ENCODE results near the gene SIN3A. TPM values are rescaled to one million over a fixed set of nuclear protein-coding genes. Genes with fewer than 3 reads are reported as not detected.

SIN3A gene
- total and polyA plus RNA-seq, 2 of the 4 experiments (the other 2 are of a cell fraction): 21.2 to 31.5 TPM

DNA sequence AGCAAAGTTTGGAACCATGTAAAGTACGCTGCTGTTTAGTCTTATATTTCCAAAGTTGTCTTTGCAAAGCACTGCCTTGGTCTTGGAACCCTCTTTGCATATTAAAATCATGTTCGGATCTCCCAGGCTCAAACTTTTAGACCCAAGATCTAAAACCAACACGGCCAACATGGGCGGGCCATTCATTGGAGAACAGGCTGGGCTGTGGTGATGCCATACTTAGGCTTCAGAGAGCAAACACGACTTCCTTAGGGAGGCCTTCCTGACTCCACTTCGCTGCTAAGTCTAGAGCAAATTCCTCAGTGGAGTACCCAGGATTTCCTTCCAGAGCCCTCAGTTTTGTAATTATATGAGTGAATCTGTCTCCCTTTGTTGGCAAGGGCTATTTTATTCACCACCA lies 86.6 kb downstream of the SIN3A start:
- Histone ChIP-seq H3K27ac (ENCODE audit: insufficient read depth, low read length) (no peak overlapping the region), H3K9me3 (ENCODE audit: control insufficient read depth, insufficient read depth, low read length) (no peaks in the 10 kb centered on the region), H3K4me2 (ENCODE audit: low read depth, low read length) (no peak overlapping the region), H2BK5ac (ENCODE audit: low read depth, low read length, poor library complexity, severe bottlenecking) (no peak overlapping the region), H3K36me3 (ENCODE audit: control insufficient read depth, insufficient read depth, low read length) (peaks cover 52% of the 10 kb centered on the region), H3K4me1 (ENCODE audit: control insufficient read depth, insufficient read depth, low read length) (peaks cover 4% of the 10 kb centered on the region), H3K14ac (replicated peaks; ENCODE audit: low read depth, low read length) (no peak overlapping the region), H3K27me3 (ENCODE audit: control insufficient read depth, insufficient read depth, low read length) (no peaks in the 10 kb centered on the region), H2AFZ (replicated peaks; ENCODE audit: low read length, poor library complexity) (no peak overlapping the region), H4K20me1 (ENCODE audit: insufficient read depth, low read length) (peaks cover 16% of the 10 kb centered on the region; the same call in 1 of the 2 replicates), H3K56ac (ENCODE audit: extremely low read depth, insufficient read depth, low read length) (no peak overlapping the region), H4K8ac (ENCODE audit: low read depth in 2 of 2, low read length in 2 of 2) (no peak overlapping the region), H2BK20ac (ENCODE audit: low read depth, low read length) (no peak overlapping the region), H3K9ac (ENCODE audit: low read depth, low read length) (no peak overlapping the region), H2AK5ac (ENCODE audit: low read depth, low read length) (no peak overlapping the region), H4K5ac (ENCODE audit: low read depth, low read length) (no peak overlapping the region), H3K18ac (ENCODE audit: low read depth, low read length) (no peak overlapping the region), H3K9me1 (ENCODE audit: insufficient read depth, low read length) (peaks cover 4% of the 10 kb centered on the region; the same call in 1 of the 2 replicates), H4K91ac (ENCODE audit: insufficient read depth, low read depth, low read length) (no peak overlapping the region), H2BK120ac (ENCODE audit: low read depth, low read length) (no peak overlapping the region), H3K79me1 (ENCODE audit: low read depth in 1 of 2, low read length in 2 of 2) (peaks cover 23 to 45% of the 10 kb centered on the region in 2 experiments), H3K4me3 (ENCODE audit: insufficient read depth, low read depth, low read length) (no peak overlapping the region), H2BK15ac (ENCODE audit: low read depth, low read length) (no peak overlapping the region), H2AK9ac (replicated peaks; ENCODE audit: low read depth, low read length, poor library complexity) (no peak overlapping the region), H3K23ac (ENCODE audit: low read depth, low read length) (no peak overlapping the region), H3K4ac (ENCODE audit: low read depth, low read length) (no peak overlapping the region)
- dilution Hi-C loops (cut with HindIII; ENCODE audit: low sequenced_read_pairs, unreplicated experiment) (no loop called here), intact Hi-C loops (cut with micrococcal nuclease) (loop anchor here (5.0 kb wide), 1 partner anchor 317 kb away; no protein-coding TSS in a partner anchor), in situ Hi-C loops (cut with MboI; ENCODE audit: low sequenced_read_pairs) (no loop called here)
- POLR2A ChIA-PET (ENCODE audit: unreplicated experiment): no interaction called here
- DNase-seq (no peak), ATAC-seq (ENCODE audit: low read depth) (no peak)
- no TSS peak for BruUV-seq (replicated peaks)
- CTCF ChIA-PET: no interaction called here
- TF ChIP-seq CEBPB (IDR thresholded peaks at IDR 0.05; ENCODE audit: low read depth, low read length) (no peak), POLR2A (IDR thresholded peaks at IDR 0.05; ENCODE audit: low read depth, low read length) (no peak), BHLHE40 (IDR thresholded peaks at IDR 0.05; ENCODE audit: low read depth, low read length) (no peak), RAD21 (IDR thresholded peaks at IDR 0.05; ENCODE audit: low read length) (no peak), CTCF (conservative IDR thresholded peaks at IDR 0.05; ENCODE audit: low read depth, low read length) (no peak), MAFK (IDR thresholded peaks at IDR 0.05; ENCODE audit: low read depth, low read length) (no peak), RCOR1 (IDR thresholded peaks at IDR 0.05; ENCODE audit: insufficient replicate concordance, low read length) (no peak), SMC3 (IDR thresholded peaks at IDR 0.05; ENCODE audit: low read depth, low read length) (no peak), USF2 (IDR thresholded peaks at IDR 0.05; ENCODE audit: low read depth, low read length) (no peak), CHD1 (IDR thresholded peaks at IDR 0.05; ENCODE audit: low read depth, low read length) (no peak), NFE2L2 (IDR thresholded peaks at IDR 0.05; ENCODE audit: low read depth, low read length) (no peak)
- 100% methylated on average over 4 of the region's 6 CpGs; no CpG with 5 or more reads in 1 of the 2 experiments for WGBS, 2 experiments (ENCODE audit: extremely low coverage in 2 of 2, insufficient read length in 1 of 2)

All from IMR-90 (cell line).